GM12801 (cell line): ENCODE measurements around the gene MAP7.

Experiments
- TF ChIP-seq, protein P1 (sequence below): IDR thresholded peaks from one replicate; pipeline ENCODE4 v1.5.1; 2011; ENCODE audit warnings: control low read depth; ENCODE audit not compliant: insufficient read length; ENCODE audit errors: extremely low read depth

Gene MAP7

DNA sequence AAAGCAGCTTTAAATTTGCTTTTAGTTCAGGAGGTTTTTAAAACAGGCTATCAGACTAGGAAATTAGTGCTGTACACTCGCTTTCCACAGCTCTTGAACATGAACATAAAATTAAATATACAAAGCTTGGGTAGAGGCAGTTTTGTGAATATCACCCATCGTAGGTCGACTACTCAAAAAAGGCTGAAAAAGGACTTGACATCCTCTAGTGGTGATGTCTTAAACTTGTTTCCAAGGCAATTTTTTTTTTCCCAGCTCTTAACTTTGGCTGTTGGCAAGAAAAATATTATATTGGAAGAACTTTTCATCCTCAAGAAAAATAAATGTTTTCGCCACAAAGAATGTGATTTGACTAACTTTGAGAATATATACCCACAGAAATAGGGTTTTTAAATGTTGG is 2.9 kb downstream of the MAP7 start:
- TF ChIP-seq, protein P1, sequence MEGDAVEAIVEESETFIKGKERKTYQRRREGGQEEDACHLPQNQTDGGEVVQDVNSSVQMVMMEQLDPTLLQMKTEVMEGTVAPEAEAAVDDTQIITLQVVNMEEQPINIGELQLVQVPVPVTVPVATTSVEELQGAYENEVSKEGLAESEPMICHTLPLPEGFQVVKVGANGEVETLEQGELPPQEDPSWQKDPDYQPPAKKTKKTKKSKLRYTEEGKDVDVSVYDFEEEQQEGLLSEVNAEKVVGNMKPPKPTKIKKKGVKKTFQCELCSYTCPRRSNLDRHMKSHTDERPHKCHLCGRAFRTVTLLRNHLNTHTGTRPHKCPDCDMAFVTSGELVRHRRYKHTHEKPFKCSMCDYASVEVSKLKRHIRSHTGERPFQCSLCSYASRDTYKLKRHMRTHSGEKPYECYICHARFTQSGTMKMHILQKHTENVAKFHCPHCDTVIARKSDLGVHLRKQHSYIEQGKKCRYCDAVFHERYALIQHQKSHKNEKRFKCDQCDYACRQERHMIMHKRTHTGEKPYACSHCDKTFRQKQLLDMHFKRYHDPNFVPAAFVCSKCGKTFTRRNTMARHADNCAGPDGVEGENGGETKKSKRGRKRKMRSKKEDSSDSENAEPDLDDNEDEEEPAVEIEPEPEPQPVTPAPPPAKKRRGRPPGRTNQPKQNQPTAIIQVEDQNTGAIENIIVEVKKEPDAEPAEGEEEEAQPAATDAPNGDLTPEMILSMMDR = no peak

DNA sequence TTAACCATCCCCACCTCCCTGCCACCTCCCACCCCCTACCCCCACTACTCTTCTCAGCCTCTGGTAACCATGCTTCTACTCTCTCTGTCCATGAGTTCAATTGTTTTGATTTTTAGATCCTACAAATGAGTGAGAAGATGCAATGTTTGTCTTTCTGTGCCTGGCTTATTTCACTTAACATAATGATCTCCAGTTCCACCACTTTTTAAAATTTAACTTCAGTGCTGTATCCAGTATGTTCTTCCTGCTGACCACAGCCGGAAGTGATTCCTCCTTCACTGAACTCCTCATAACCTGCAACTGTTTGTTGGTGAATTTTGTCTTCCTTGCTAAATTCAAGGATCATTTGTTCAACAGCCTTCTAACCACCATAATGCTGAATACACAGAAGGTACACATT is 3.9 kb downstream of the MAP7 start:
- TF ChIP-seq, protein P1 = no peak

DNA sequence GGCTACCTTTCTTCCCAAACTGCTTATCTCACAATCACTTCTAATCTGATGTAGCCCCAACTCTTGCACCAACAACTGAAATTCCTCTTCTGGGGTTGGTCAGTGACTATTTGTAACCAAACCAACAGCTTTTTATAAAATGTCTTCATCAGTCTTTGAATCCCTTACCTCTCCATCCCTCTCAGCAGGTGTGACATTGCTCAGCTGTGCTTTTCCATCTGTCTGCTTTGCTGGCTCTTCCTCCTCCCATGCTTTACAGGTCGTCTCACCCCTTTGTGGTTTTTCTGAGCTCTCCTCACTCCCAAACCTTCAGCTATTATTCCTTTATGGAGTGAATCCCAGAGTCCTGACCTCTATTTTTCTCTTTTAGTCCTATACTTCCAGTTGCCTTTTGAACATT is 5.9 kb downstream of the MAP7 start:
- TF ChIP-seq, protein P1 = no peak

DNA sequence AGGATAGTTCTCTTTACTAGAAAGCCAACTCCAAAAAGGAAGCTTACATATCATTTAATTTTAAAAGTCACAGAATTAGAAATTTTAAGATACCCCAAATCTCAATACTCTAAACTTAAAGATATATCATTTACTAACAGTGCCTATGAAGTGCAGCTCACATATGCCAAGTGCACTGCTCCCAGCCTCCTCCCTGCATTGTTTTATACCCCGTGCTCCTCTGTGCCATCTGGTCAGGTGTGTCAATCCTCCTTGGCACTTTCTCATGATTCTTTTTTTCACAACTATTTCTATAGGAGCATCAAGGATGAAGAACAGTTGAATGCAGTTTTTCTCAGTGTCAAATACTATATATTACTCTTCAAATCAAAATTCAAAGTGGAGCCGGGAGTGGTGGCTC is 8.8 kb downstream of the MAP7 start:
- TF ChIP-seq, protein P1 = no peak

DNA sequence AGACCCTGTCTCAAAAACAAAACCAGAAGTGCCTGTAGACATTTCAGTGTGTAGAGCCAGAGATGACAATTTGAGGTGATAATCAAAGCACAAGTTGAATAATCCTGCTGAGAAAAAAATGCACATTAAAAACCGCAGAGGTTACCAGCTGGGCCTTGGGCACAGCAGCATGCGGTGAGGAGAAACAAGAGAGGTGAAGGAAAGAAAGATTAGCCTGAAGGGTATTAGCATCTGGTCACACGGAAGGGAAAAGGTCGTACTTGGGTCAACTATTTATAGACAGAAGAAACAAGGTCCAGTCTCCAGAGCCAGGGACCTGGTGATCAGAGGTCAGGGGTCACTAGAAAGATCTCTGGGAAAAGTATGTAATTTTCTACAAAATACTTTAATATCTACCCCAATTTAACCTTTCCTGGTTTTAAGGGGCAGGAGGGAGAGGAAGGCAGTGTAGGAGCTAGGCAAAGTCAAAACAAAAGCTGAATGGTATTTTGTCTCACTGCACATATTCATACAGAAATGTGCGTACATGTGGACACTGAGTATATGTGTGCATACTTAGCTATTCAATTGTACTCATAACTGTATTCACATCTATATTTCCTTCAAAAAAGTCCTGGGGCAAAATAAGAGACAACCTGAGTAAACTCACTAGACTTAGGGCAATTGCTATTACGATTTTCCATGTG is 10.1 kb downstream of the MAP7 start:
- TF ChIP-seq, protein P1 = no peak

DNA sequence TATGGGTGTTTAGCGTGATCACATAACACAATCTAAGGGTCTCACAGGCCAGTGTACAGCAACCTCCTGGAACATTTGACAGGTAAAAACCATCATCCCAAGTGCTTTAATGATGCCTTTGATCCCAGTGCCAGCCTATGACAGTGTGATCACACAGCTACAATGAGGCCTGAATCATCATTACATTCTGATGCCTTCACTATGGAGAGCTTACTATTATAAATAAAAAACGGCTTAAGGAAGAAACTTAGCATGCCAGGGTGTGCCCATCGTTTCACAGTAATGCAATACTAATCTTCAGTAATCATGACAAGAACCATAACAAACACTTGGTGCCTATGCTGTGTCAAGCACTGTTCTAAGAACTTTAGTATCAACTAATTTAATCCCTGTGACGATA is 11.4 kb downstream of the MAP7 start:
- TF ChIP-seq, protein P1 = no peak

DNA sequence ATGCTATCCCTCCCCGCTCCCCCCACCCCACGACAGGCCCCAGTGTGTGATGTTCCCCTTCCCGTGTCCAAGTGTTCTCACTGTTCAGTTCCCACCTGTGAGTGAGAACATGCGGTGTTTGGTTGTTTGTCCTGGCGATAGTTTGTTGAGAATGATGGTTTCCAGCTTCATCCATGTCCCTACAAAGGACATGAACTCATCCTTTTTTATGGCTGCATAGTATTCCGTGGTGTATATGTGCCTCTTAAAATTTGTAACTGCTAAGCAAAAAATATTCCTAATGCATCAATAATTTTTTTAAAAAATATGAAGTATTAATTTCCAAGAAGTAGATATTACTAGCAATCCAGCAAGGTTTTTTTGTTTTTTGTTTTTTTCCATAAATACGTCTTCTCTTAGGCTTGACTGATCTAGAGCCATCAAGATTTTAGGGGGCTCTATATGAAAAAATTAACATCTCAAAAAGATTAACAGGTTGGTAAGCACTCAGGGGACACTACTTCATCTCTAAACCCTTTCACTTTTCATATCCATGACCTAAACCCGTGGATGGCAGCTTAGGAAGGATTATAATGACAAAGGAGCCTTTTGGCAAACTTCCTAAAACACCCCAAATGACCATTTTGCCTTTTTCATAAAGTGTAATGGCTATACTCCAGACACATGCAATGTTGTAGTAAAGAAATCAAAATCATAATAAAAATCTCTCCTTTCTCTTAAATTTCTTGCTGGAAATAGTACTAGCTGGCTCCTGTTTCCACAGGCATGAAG is 14.2 kb downstream of the MAP7 start:
- TF ChIP-seq, protein P1 = no peak
